Neural progenitor cell (in vitro differentiated cells): ENCODE results near the gene ARHGAP15.

Source experiments
- EZH2 ChIP-seq: fragments of 200-600 bp; sonication (generic); IDR thresholded peaks from 2 replicates; pipeline ENCODE4 v1.6.1; 2017; ENCODE audit warnings: antibody characterized with exemption, mild to moderate bottlenecking, moderate library complexity
- EZH2phosphoT487 ChIP-seq: fragments of 200-600 bp; sonication (generic); IDR thresholded peaks from 2 replicates; pipeline ENCODE4 v1.6.1; 2017; ENCODE audit warnings: antibody characterized with exemption
- TF ChIP-seq, protein P1 (sequence below): fragments of 200-600 bp; sonication (generic); IDR thresholded peaks from 2 replicates; pipeline ENCODE4 v1.5.1; 2017; ENCODE audit warnings: antibody characterized with exemption, mild to moderate bottlenecking

DNA sequence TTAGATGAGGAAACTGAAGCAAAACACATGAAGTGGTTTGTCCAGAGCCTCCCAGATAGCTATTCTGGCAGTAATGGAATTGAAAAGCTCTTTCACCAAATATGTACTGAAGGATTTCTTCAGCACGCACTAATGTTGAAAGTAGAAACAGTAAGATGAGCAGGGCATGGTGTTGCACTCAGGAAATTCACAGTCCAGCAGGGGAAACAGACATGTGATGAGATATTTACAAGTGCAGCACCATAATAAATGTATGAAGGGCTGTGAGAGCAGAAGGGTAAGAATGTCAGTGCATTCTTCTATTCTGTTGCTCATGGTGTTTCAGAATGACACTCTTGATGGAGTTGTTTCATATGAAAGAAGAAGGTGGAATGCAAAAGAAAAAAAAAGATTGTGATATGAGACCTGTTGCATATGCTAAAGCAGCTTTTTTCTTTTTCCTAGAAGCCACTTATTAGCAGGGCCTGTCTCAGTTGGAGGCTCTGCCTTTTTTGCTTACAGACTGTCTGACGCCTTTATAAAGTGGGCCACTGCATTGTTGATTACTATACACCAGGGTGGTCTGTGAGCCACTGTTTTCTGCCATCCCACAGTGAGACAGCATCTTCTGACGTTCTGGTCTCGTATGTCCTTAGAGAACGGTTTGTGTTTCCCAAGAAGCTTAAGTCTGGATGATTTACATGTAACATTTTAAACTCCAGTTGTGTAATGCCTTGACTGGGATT, 516.9 kb downstream of the ARHGAP15 start:
- TF ChIP-seq, protein P1, sequence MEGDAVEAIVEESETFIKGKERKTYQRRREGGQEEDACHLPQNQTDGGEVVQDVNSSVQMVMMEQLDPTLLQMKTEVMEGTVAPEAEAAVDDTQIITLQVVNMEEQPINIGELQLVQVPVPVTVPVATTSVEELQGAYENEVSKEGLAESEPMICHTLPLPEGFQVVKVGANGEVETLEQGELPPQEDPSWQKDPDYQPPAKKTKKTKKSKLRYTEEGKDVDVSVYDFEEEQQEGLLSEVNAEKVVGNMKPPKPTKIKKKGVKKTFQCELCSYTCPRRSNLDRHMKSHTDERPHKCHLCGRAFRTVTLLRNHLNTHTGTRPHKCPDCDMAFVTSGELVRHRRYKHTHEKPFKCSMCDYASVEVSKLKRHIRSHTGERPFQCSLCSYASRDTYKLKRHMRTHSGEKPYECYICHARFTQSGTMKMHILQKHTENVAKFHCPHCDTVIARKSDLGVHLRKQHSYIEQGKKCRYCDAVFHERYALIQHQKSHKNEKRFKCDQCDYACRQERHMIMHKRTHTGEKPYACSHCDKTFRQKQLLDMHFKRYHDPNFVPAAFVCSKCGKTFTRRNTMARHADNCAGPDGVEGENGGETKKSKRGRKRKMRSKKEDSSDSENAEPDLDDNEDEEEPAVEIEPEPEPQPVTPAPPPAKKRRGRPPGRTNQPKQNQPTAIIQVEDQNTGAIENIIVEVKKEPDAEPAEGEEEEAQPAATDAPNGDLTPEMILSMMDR, result no peak
- TF ChIP-seq EZH2phosphoT487 (no peak), EZH2 (no peak)
